HG02885 (cell line): Measurements from ENCODE around the gene FBN1.

ENCODE experiments used
- ATAC-seq: cut with Tn5 transposase; IDR thresholded peaks from one replicate; pipeline ENCODE4 v1.9.1; 2021; ENCODE audit warnings: mild to moderate bottlenecking; ENCODE audit not compliant: unreplicated experiment, poor library complexity

The FBN1 gene

GRCh38 chr15:48558226-48558625, 87.3 kb downstream of the FBN1 start:
- no peak for ATAC-seq

- no peak for ATAC-seq
Measured at GRCh38 chr15:48557335-48557734, 88.2 kb downstream of the FBN1 start.

GRCh38 chr15:48556159-48556897, 89.2 kb downstream of the FBN1 start:
- ATAC-seq: no peak

GRCh38 chr15:48555241-48555881, 90.1 kb downstream of the FBN1 start:
- no peak for ATAC-seq

- ATAC-seq: no peak
Measured at GRCh38 chr15:48554112-48554511, 91.4 kb downstream of the FBN1 start.

- ATAC-seq: no peak
Measured at GRCh38 chr15:48553559-48553958, 92.0 kb downstream of the FBN1 start.

- ATAC-seq: no peak
Measured at GRCh38 chr15:48550822-48551525, 94.5 kb downstream of the FBN1 start.

GRCh38 chr15:48548455-48548854, 97.1 kb downstream of the FBN1 start:
- no peak for ATAC-seq

GRCh38 chr15:48547286-48547685, 98.2 kb downstream of the FBN1 start:
- no peak for ATAC-seq

- ATAC-seq: no peak
Measured at GRCh38 chr15:48546296-48546695, 99.2 kb downstream of the FBN1 start.

GRCh38 chr15:48544778-48545177, 100.7 kb downstream of the FBN1 start:
- ATAC-seq: no peak

- peak; percentile 90 for ATAC-seq
Measured at GRCh38 chr15:48541341-48542278, 103.9 kb downstream of the FBN1 start.

- ATAC-seq: no peak
Measured at GRCh38 chr15:48540756-48541155, 104.8 kb downstream of the FBN1 start.

GRCh38 chr15:48538941-48539340, 106.6 kb downstream of the FBN1 start:
- no peak for ATAC-seq

- no peak for ATAC-seq
Measured at GRCh38 chr15:48537271-48538113, 108.0 kb downstream of the FBN1 start.

GRCh38 chr15:48536681-48537091, 108.8 kb downstream of the FBN1 start:
- ATAC-seq: no peak

GRCh38 chr15:48533982-48534381, 111.5 kb downstream of the FBN1 start:
- ATAC-seq: no peak

- no peak for ATAC-seq
Measured at GRCh38 chr15:48532946-48533345, 112.6 kb downstream of the FBN1 start.

GRCh38 chr15:48530528-48530927, 115.0 kb downstream of the FBN1 start:
- no peak for ATAC-seq
